HEK293 (cell line): ENCODE measurements around the gene STK10.

Source experiments
- ZNF391 ChIP-seq: fragments of 450-650 bp; formaldehyde crosslinking; IDR thresholded peaks from 2 replicates; pipeline ENCODE4 v1.5.1; 2016; ENCODE audit warnings: low read depth, missing biosample characterization, missing genetic modification characterization, borderline replicate concordance
- TF ChIP-seq, protein P1 (sequence below): fragments of 450-650 bp; formaldehyde crosslinking; IDR thresholded peaks from 2 replicates; pipeline ENCODE4 v1.5.1; 2016; ENCODE audit warnings: missing biosample characterization, missing genetic modification characterization

DNA sequence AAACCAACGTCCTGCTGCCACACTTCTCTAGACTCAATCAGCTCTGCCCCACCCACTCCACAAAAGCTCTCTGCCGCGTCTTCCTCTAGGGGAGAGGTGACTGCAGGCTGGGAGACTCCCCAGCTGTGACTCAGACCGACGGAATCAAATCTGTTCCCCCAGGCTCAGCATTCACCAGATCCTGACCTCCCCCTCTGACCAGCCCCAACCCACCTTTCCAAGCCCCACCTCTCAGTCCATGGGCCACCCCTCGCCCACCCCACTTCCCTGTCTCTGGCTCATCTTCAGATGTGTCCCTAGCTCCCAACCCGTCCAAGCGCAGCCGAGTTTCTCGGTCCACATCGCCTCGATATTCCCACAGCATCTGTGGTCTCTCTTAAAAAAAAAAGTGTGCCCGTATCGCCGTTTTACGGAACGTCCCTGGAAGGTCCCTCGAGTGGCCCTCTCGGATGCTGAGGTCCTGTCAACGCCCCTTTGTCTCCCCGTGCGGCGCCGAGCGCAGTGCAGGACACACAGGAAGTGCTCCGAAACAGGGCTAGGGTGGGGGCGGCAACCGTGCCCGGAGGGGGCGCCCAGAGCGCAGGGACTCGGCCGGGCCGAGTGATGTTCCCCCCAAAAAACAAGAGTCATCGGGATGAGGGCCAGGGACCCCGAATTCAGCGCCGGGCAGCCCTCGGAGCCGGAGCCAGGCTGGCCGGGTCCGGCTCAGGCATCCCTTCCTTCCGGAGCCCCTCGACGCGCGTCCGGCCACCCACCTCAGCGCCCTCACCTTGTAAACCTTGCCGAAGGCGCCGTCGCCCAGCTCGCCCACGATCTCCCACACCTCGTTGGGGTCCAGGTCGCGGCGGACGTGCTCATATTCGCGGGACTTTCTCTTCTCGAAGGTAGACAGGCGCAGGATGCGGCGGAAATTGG, 649 bp downstream of the STK10 start:
- TF ChIP-seq, protein P1, sequence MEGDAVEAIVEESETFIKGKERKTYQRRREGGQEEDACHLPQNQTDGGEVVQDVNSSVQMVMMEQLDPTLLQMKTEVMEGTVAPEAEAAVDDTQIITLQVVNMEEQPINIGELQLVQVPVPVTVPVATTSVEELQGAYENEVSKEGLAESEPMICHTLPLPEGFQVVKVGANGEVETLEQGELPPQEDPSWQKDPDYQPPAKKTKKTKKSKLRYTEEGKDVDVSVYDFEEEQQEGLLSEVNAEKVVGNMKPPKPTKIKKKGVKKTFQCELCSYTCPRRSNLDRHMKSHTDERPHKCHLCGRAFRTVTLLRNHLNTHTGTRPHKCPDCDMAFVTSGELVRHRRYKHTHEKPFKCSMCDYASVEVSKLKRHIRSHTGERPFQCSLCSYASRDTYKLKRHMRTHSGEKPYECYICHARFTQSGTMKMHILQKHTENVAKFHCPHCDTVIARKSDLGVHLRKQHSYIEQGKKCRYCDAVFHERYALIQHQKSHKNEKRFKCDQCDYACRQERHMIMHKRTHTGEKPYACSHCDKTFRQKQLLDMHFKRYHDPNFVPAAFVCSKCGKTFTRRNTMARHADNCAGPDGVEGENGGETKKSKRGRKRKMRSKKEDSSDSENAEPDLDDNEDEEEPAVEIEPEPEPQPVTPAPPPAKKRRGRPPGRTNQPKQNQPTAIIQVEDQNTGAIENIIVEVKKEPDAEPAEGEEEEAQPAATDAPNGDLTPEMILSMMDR (tag by site-specific recombination) = peak; percentile 75
- TF ChIP-seq ZNF391 (tag by site-specific recombination) = no peak
